Midbrain (tissue), 1 donor: ENCODE measurements around the gene PPBP.

Source experiments
- DNase-seq: peaks from one replicate; lab custom pipeline; 2025; lab: John Stamatoyannopoulos, UW

The PPBP gene

GRCh38 chr4:73988061-73988460, at the start of gene PPBP:
Gene PPBP (minus strand): TSS chr4:73988190. CDS start chr4:73988103, 87 bp downstream.
- DNase-seq = no peak

GRCh38 chr4:74037076-74037955, 49.3 kb upstream of the PPBP start:
- no peak for DNase-seq

GRCh38 chr4:74033739-74034138, 45.7 kb upstream of the PPBP start:
- no peak for DNase-seq

GRCh38 chr4:74032064-74032463, 44.1 kb upstream of the PPBP start:
- no peak for DNase-seq

- DNase-seq = no peak
Measured at GRCh38 chr4:74031576-74031975, 43.6 kb upstream of the PPBP start.

- DNase-seq = no peak
Measured at GRCh38 chr4:74030285-74030684, 42.3 kb upstream of the PPBP start.

GRCh38 chr4:74028504-74028903, 40.5 kb upstream of the PPBP start:
- no peak for DNase-seq

- no peak for DNase-seq
Measured at GRCh38 chr4:74023709-74024108, 35.7 kb upstream of the PPBP start.

GRCh38 chr4:74021601-74022000, 33.6 kb upstream of the PPBP start:
- no peak for DNase-seq

- DNase-seq = no peak
Measured at GRCh38 chr4:74018771-74019170, 30.8 kb upstream of the PPBP start.

GRCh38 chr4:74018116-74018515, 30.1 kb upstream of the PPBP start:
- DNase-seq = no peak

GRCh38 chr4:74016068-74016467, 28.1 kb upstream of the PPBP start:
- no peak for DNase-seq

- no peak for DNase-seq
Measured at GRCh38 chr4:74015126-74015780, 27.3 kb upstream of the PPBP start.

GRCh38 chr4:74014332-74014731, 26.3 kb upstream of the PPBP start:
- no peak for DNase-seq

GRCh38 chr4:74013264-74013663, 25.3 kb upstream of the PPBP start:
- DNase-seq = no peak

GRCh38 chr4:74012130-74012529, 24.1 kb upstream of the PPBP start:
- no peak for DNase-seq

- no peak for DNase-seq
Measured at GRCh38 chr4:74009307-74009706, 21.3 kb upstream of the PPBP start.

- no peak for DNase-seq
Measured at GRCh38 chr4:74006009-74006476, 18.1 kb upstream of the PPBP start.

- no peak for DNase-seq
Measured at GRCh38 chr4:74005528-74005927, 17.5 kb upstream of the PPBP start.

- no peak for DNase-seq
Measured at GRCh38 chr4:74004668-74005067, 16.7 kb upstream of the PPBP start.

- DNase-seq = no peak
Measured at GRCh38 chr4:74000301-74000700, 12.3 kb upstream of the PPBP start.

GRCh38 chr4:73998040-73999011, 10.3 kb upstream of the PPBP start, which contains the start of gene CXCL5:
Gene CXCL5 (minus strand): TSS chr4:73998677. CDS start chr4:73998581, 96 bp downstream.
- peak; percentile 12 for DNase-seq
